Measurements from ENCODE around the gene PSEN1.

DNA sequence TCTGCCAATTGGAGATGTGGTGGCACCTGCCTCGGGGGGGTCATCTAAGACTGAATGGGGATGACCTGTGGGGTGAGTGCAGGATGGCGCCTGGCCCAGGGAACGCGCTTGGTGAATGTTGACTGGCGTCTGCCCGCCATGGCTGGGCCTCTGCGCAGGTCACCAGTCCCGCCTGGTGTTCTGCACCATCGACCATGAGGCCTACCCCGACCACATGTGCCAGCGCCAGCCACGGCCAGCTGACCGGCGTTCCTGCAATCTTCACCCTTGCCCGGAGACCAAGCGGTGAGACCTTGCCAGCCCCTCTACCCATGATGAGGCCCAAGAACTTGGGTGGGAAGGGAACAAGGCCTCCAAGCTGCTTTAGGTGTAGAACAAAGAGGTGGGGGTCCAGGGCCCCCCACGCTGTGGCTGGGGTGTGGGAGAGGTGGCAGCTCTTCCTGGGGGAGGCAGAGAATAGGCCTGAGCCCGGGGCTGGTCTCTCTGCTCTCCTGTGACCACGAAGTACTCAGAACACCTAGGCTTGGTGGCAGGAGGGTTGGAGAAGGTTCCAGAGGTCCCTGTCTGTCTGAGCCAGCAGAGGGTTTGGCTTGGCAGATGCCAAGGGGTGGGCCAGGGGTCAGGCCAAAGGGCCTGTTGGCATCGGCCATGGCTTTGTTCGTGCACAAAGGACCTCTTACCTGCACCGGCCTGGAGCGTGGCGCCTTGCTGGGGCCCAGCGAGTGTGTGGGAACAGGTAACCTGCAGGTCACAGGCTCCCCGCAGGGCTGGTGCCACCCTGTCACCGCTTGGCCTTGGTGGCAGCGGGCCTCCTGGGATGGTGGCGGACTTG lies 116.4 kb downstream of the PSEN1 start:
- TF ChIP-seq, protein P1, sequence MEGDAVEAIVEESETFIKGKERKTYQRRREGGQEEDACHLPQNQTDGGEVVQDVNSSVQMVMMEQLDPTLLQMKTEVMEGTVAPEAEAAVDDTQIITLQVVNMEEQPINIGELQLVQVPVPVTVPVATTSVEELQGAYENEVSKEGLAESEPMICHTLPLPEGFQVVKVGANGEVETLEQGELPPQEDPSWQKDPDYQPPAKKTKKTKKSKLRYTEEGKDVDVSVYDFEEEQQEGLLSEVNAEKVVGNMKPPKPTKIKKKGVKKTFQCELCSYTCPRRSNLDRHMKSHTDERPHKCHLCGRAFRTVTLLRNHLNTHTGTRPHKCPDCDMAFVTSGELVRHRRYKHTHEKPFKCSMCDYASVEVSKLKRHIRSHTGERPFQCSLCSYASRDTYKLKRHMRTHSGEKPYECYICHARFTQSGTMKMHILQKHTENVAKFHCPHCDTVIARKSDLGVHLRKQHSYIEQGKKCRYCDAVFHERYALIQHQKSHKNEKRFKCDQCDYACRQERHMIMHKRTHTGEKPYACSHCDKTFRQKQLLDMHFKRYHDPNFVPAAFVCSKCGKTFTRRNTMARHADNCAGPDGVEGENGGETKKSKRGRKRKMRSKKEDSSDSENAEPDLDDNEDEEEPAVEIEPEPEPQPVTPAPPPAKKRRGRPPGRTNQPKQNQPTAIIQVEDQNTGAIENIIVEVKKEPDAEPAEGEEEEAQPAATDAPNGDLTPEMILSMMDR (IDR thresholded peaks at IDR 0.05 in 2 of 3, conservative IDR thresholded peaks at IDR 0.05 in 1 of 3; ENCODE audit: borderline replicate concordance in 1 of 3, insufficient read depth in 1 of 3, low read depth in 2 of 3, low read length in 2 of 3), result no peak
- no peak for TF ChIP-seq SIN3A (IDR thresholded peaks at IDR 0.05; ENCODE audit: low read depth)
- TF ChIP-seq POLR2AphosphoS5 (IDR thresholded peaks at IDR 0.05; ENCODE audit: low read depth, low read length), result no peak
- TF ChIP-seq EZH2phosphoT487 (IDR thresholded peaks at IDR 0.05; ENCODE audit: borderline replicate concordance), result no peak
- TF ChIP-seq, protein P2, sequence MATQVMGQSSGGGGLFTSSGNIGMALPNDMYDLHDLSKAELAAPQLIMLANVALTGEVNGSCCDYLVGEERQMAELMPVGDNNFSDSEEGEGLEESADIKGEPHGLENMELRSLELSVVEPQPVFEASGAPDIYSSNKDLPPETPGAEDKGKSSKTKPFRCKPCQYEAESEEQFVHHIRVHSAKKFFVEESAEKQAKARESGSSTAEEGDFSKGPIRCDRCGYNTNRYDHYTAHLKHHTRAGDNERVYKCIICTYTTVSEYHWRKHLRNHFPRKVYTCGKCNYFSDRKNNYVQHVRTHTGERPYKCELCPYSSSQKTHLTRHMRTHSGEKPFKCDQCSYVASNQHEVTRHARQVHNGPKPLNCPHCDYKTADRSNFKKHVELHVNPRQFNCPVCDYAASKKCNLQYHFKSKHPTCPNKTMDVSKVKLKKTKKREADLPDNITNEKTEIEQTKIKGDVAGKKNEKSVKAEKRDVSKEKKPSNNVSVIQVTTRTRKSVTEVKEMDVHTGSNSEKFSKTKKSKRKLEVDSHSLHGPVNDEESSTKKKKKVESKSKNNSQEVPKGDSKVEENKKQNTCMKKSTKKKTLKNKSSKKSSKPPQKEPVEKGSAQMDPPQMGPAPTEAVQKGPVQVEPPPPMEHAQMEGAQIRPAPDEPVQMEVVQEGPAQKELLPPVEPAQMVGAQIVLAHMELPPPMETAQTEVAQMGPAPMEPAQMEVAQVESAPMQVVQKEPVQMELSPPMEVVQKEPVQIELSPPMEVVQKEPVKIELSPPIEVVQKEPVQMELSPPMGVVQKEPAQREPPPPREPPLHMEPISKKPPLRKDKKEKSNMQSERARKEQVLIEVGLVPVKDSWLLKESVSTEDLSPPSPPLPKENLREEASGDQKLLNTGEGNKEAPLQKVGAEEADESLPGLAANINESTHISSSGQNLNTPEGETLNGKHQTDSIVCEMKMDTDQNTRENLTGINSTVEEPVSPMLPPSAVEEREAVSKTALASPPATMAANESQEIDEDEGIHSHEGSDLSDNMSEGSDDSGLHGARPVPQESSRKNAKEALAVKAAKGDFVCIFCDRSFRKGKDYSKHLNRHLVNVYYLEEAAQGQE (IDR thresholded peaks at IDR 0.05; ENCODE audit: low read depth), result no peak
- TF ChIP-seq POLR2A (IDR thresholded peaks at IDR 0.05; ENCODE audit: borderline replicate concordance, extremely low read depth, insufficient read depth, insufficient read length), result no peak
- TF ChIP-seq SRF (IDR thresholded peaks at IDR 0.05; ENCODE audit: low read depth), result no peak
- no peak for TF ChIP-seq YY1 (IDR thresholded peaks at IDR 0.05; ENCODE audit: extremely low read depth, insufficient replicate concordance, low read depth, low read length)
- no peak for TF ChIP-seq FOSL1 (IDR thresholded peaks at IDR 0.05; ENCODE audit: low read depth)
- no peak for TF ChIP-seq JUND (IDR thresholded peaks at IDR 0.05)
- no peak for TF ChIP-seq EZH2 (IDR thresholded peaks at IDR 0.05)
- TF ChIP-seq, protein P3, sequence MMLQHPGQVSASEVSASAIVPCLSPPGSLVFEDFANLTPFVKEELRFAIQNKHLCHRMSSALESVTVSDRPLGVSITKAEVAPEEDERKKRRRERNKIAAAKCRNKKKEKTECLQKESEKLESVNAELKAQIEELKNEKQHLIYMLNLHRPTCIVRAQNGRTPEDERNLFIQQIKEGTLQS (IDR thresholded peaks at IDR 0.05), result no peak
- TF ChIP-seq RAD21 (IDR thresholded peaks at IDR 0.05; ENCODE audit: low read depth), result no peak
- no peak for TF ChIP-seq TCF7L2 (IDR thresholded peaks at IDR 0.05; ENCODE audit: borderline replicate concordance, extremely low read depth, insufficient read depth, insufficient read length)

Data from HCT116 (cell line).